Stimulated activated CD8-positive, alpha-beta memory T cell treated with anti-CD3 and anti-CD28 coated beads, Interleukin-7, amount 100 ng/mL, for 48 hours (primary cell): ENCODE results near the gene ATG9A.

ENCODE experiments used
- DNase-seq, 2 donors: peaks; one replicate each; pipeline ENCODE4 v3.0.0-alpha.2; 2020; ENCODE audit warnings: low read depth in 1 of 2; ENCODE audit errors: extremely low read depth in 1 of 2

The ATG9A gene

DNA sequence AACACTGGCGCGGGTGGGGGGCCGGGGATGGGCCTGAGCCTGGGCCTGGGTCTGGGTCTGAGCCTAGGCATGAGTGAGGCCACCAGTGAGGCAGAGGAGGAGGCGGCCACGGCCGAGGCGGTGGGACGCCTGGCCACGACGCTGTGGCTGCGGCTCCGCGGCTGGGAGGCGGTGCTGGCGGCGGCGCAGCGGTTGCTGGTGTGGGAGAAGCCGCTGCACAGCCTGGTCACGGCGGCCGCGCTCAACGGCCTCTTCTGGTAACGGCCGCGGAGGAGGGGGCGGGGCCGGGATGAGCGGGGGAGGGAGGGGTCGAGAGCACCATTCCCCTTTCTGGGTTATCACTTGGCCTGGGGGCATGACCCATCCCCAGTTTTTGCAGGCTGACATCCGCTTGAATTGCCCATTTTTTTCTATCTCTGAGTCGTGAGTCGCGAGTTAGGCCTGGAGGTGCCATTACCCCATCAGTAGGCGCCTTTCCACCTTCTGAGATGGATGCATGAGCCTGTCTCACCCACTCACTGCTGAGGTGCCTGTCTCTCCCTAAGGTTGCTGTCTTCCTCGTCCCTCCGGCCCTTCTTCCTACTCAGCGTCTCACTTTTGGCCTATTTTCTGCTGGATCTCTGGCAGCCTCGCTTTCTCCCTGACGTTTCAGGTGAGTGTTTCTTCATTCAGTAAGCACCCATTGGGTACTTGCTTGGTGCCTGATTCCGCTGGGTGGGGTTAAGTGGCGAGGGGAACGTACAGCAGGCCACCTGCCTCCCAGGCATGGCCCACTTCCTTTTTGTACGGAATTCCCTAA lies 50.9 kb downstream of the ATG9A start:
- DNase-seq, result no peak

DNA sequence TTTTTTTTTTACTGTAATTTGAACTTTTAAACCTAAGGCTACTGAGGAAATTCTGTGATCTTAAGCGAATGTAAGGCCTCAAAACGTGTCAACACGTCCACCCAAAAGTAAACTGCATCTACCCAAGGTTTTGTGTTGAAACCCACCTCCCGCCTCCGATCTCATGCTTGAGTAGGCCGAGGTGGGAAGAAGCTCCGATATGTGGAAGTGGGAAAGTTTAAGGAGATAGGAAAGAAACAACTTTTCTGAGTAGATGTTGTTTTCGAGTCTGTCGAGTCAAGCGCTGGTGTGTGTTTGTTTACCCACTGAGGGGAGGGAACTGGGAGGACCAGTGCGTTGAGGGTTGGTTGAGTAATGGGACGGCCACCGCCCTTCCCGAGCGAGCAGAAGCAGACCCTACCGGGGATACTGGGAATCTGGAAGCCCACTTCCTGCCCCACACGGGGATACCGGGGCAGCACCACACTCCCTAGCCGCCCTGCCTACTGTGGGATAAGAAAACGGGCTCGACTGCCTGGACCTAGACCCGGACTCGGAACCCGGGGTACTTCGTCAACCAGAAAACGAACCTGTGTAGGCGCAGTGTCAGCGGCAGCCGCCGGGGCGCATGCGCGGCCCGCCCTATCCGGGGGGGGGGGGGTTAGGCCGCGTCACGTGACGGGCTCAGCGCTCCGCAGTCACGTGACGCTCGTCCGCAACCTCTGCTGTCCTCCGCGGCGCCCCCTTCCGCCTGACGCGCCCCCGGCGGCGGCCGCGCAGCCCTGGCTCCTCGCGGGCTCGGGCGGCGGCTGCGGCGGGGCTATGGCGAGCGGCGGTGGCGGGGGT lies 51.7 kb downstream of the ATG9A start, which contains the start of gene RETREG2:
Gene RETREG2, plus strand, starts transcription at position 724 of the 825 bp plus-strand sequence. Its CDS starts 78 bp downstream, at position 802.
- peak in 1 of 2 donors; percentile 61 for DNase-seq

DNA sequence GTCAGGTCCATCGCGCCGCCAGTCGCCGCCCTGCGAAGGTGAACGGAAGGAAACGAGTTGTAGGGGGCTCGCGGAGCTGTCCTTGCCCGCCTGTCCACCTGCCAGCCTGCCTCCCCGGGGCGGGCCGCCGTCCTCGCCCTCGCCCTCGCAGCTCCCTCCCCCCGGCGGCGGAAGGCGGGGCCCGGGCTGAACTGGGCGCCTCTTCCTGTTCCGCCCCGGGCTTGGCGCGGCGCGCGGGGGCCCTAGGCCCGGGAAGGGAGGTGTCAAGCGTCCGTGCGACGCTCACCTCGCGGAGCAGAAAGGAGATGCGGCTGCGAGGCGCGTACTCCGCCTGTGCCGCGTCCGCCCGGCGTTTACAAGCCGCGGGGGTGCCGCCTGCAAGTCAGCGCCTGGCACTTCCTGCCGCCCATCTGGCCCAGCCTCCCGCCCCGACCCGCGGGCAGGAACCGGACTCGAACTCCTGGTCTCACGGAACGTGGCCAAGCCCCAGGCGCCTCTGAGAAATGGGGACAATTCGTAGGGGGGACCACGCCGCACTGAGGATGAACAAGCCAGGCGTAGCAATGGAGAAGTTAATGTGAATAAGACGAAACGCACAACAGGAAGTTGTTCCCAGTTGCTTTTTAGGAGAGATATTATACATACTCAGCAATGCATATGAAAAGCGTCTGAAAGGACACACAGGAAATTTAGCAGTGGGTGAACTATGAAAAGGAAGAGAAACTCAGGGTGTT lies 52.5 kb downstream of the ATG9A start, which contains the start of gene CNPPD1:
Gene CNPPD1, minus strand, starts transcription at position 108 of the 734 bp plus-strand sequence. Its CDS starts 97 bp downstream, at position 11.
- peak; percentile 78 to 81 for DNase-seq

DNA sequence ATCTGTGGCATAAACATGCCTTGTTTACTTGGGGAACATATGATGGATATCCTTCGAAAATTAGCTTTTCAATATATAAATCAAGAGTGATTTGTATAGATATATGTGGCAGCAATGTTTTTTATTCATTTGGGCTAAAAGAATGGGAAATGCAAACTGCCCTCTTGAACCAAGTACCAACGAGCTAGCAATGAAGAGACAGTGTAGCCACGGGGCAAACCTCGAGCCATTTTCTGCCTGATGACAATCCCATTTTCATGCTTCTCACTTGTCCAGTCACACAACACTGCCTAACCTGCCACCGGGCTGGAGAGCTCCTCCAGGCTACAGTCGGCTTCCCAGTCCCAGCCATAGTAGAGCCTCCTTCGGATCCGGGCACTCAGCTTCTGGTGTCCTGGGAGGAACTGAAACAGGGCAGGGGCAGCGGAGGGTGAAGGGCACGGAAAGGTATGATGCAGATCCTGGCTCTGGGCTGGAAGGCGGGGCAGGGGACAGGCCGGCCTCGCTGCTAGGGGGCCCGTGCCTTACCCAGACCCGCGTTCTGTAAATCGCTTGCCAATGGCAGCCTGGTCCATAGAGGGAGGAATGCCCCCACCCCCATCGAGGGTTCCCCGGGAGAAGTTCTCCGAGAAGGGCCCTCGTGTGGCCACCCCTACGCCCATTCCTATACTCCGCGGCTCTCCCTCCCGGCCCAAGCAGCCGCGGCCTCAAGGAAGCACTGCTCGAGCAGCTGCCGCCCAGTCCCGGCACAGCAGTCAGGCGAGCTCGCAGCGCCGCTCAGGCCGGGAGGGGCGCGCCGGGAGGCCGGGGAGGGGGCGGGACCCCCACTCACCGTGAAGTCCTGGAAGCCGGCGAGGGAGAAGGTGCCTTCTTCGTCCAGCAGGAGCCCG lies 53.3 kb downstream of the ATG9A start:
- DNase-seq, result no peak

DNA sequence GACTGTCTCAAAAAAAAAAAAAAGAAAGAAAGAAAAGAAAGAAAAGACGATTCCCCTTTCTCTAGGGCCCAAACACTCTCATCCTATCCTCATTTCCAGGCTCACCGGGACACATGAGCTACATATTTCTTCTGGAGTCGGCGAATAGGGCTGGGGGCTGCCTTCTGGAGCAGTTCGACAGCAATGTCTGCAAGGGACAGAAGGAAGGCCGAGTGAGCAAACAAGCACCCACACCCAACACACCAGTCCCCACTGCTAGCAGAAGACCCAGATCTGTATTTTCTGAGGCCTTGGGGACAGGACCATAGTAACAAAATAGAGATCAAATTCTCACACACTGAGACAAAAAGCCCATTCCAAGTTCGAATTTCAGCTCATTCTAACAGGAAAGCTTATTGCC lies 54.0 kb downstream of the ATG9A start:
- DNase-seq, result no peak

DNA sequence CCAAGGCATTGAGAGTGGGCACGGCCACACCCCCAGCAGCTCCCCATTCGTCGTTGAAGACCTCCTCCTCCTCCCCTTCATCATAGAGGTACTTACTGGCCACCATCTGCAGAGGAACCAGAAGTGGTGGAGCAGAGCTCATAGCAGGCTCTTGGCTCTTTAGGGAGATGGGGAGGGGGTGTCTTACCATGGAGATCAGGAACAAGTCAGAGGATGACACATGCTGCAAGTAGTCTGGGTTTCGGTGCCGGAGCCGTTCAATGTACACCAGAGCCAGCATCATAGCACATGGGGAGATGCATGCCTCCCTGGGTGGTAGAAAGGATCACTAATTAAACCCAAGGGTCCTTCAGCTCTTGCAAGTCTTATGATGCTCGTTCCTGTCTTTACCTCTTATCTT lies 54.6 kb downstream of the ATG9A start:
- DNase-seq, result no peak

DNA sequence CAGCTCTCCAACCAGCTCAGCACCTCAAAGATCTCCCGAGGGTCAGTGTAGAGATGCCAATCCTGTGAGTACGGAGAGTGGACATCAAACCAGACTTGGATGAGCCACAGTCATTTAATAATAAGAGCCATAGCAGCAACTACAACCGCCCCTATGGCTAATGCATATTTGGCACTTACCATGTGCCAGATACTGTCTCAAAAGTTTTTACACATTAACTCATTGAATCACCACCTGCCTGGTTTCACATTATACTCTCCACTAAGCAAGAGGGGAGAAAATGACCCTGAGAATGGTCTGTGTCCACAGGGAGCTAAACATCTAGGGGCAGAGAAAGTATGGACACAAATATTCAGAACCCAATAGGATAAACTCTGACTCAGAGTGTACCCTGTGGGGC lies 55.3 kb downstream of the ATG9A start:
- no peak for DNase-seq

DNA sequence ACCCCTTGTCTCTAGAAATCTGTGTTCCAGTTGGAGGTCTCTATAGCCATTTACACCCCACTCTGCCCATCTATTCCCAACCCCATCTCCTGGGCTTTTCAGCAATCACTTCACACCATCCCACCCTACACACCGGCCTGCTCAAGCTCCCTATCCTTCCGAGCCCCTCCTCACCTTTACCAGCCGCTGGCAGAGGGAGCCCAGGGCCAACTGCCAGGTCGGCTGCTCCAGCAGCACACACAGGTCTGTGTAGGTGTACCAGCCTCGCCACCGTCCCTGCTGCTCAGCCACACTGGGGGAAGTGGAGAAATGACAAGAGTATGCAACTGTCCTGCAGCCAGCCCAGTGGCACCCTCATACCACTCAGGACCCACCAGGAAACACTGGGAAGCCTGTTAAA lies 56.3 kb downstream of the ATG9A start:
- no peak for DNase-seq

DNA sequence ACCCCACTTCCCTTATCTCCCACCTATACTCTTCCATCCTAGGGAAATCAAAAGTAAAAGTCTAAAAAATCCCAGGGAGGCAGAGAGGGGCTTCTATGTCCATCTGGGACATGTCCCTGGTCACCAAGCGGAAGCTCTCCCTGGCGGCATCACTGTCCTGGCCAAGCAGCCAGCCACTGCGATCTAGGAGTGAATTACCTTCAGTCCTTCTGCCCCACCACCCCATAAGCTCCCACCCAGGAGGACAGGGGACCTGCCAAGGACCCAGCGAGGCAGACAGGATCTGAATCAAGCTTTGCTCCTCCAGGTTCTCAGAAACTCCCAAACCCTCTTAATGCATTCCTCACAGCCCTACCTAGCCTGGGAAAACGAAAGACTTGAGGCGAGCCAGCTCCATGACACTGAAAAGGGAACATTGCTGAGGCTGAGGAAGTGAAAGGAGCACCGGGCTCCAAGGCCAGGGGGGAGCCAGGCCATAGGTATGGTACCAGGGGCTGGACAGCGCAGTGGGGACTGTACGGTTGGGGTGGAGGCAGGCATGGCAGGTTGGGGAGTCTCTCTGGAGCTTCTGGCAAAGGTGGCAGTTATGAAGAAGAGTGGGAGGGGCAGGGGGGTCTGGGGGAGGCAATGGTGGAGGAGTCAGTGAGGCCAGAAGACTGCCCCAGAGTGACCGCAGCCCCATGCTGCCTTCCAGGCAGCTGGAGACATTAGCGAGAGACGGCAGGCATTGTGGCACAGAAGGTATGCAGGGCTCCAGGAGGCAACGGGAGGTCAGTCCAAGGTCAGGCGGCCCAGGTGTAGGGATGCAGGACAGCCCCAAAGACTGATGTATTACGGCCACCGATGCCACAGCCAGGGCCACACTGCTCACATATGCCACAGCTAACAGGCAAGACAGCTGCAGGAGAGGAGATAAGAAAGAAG lies 56.9 kb downstream of the ATG9A start:
- no peak for DNase-seq

DNA sequence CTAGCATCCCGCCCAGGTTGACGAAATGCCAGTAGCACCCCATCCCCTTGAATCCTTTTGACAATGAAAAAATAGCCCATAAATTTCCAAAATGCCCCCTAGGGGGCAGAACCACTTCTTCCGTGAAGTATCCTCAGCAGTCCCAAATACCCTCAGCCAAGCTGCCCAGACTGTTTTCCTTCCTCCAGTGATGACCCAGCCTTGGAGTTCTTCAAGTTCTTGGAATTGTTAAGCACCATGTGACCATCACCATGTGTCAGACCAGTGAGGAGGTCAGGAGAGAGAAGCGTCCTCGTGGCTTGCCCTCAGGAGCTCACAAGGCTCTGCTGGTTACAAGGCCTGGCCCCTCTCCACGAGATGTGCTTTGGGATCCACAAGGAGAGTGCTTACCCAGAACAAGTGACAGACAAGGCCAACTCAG lies 58.2 kb downstream of the ATG9A start:
- DNase-seq, result no peak

DNA sequence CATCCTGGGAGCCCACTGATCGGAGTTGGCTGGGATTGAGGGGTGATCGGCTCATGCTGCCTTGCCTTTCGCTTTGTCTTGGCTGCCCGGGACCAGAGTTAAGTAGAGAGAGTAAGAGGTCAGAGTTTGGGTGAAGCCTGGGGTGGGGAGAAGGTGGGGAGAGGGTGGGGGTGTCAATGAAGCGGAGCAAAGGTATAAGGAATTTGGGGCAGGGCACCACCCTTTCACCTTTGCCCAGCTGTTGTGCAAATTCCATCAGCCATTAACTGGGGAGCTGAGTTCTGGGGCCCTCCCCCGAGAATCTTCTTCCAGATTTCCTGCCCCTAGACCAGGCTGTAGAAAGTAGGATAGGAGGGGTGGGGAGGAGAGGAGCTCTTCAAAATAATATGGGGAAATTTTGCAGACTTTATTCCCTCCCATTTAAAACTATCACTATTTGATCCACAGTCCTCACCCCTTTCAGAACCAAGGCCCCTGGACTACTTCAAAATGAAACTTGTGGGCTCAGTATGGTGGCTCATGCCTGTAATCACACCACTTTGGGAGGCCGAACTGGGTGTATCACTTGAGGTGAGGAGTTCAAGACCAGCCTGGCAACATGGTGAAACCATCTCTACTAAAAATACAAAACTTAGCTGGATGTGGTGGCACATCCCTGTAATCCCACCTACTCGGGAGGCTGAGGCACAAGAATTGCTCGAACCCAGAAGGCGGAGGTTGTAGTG lies 59.3 kb downstream of the ATG9A start, which contains the start of gene SLC23A3:
Gene SLC23A3, minus strand, starts transcription at position 100 of the 725 bp plus-strand sequence. Its CDS starts 45 bp downstream, at position 55.
- DNase-seq, result no peak
